C4-2B (cell line): ENCODE measurements around the gene GAS7.

ENCODE experiments used
- H3K27ac ChIP-seq: fragments of 450-650 bp; 2 replicates; pipeline ENCODE4 v1.5.1; 2017
- CTCF ChIP-seq: fragments of 450-650 bp; conservative IDR thresholded peaks from 2 replicates; pipeline ENCODE4 v1.5.1; 2017; ENCODE audit warnings: mild to moderate bottlenecking
- ZFX ChIP-seq: fragments of 450-650 bp; IDR thresholded peaks from 2 replicates; pipeline ENCODE4 v1.6.1; 2017

GAS7 gene

GRCh38 chr17:10211666-10212065 lies 13.3 kb upstream of the GAS7 start:
- TF ChIP-seq ZFX (no peak), CTCF (no peak)
- no peak overlapping the region for H3K27ac ChIP-seq

- H3K27ac ChIP-seq, result peak overlapping the region; percentile 65
- TF ChIP-seq ZFX (no peak), CTCF (no peak)
Observed at GRCh38 chr17:10210151-10210574, 11.8 kb upstream of the GAS7 start.

- H3K27ac ChIP-seq, result peak overlapping the region; percentile 65; the same call in 1 of the 2 replicates
- no peak for TF ChIP-seq ZFX
- TF ChIP-seq CTCF, result no peak
Observed at GRCh38 chr17:10208604-10209193, 10.3 kb upstream of the GAS7 start.

GRCh38 chr17:10207153-10207552 lies 8.7 kb upstream of the GAS7 start:
- H3K27ac ChIP-seq, result no peak overlapping the region
- TF ChIP-seq CTCF (no peak), ZFX (no peak)

GRCh38 chr17:10205549-10206185 lies 7.3 kb upstream of the GAS7 start:
- no peak overlapping the region for H3K27ac ChIP-seq
- no peak for TF ChIP-seq CTCF
- TF ChIP-seq ZFX, result no peak

- TF ChIP-seq CTCF (no peak), ZFX (no peak)
- no peak overlapping the region for H3K27ac ChIP-seq
Observed at GRCh38 chr17:10201680-10202079, 3.3 kb upstream of the GAS7 start.

- no peak for TF ChIP-seq ZFX
- TF ChIP-seq CTCF, result no peak
- no peak overlapping the region for H3K27ac ChIP-seq
Observed at GRCh38 chr17:10200645-10201044, 2.2 kb upstream of the GAS7 start.
